ENCODE results near the gene FNDC3B. TPM values are rescaled to one million over a fixed set of nuclear protein-coding genes. Genes with fewer than 3 reads are reported as not detected.

Gene FNDC3B
- total RNA-seq, 1 donor from 2014 or later = 160 TPM

DNA sequence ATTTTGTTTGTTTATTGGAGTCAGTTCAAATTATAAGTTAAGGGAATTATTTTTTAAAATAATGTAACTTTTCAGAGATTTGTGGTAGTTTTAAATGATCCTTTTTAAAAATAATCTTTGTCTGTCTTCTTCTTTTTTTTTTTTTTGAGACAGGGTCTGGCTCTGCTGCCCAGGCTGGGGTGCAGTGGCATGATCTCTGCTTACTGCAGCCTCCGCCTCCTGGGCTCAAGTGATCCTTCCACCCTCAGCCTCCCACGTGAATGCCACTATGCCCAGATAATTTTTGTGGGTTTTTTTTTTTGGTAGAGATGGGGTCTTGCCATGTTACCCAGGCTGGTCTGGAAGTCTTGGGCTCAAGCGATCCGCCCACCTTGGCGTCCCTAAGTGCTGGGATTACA lies 12.6 kb downstream of the FNDC3B start:
- intact Hi-C loops (cut with DNase I) = no loop called here
- TF ChIP-seq, protein P1, sequence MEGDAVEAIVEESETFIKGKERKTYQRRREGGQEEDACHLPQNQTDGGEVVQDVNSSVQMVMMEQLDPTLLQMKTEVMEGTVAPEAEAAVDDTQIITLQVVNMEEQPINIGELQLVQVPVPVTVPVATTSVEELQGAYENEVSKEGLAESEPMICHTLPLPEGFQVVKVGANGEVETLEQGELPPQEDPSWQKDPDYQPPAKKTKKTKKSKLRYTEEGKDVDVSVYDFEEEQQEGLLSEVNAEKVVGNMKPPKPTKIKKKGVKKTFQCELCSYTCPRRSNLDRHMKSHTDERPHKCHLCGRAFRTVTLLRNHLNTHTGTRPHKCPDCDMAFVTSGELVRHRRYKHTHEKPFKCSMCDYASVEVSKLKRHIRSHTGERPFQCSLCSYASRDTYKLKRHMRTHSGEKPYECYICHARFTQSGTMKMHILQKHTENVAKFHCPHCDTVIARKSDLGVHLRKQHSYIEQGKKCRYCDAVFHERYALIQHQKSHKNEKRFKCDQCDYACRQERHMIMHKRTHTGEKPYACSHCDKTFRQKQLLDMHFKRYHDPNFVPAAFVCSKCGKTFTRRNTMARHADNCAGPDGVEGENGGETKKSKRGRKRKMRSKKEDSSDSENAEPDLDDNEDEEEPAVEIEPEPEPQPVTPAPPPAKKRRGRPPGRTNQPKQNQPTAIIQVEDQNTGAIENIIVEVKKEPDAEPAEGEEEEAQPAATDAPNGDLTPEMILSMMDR (IDR thresholded peaks at IDR 0.05) = no peak
- H3K4me1 ChIP-seq = peaks cover 35% of the 10 kb centered on the region
- no peak overlapping the region for H3K4me3 ChIP-seq
- ATAC-seq = no peak
- peaks cover 33% of the 10 kb centered on the region for H3K36me3 ChIP-seq
- no peaks in the 10 kb centered on the region for H3K27me3 ChIP-seq
- H3K9me3 ChIP-seq = no peaks in the 10 kb centered on the region
- no peak for DNase-seq
- H3K27ac ChIP-seq = no peak overlapping the region

DNA sequence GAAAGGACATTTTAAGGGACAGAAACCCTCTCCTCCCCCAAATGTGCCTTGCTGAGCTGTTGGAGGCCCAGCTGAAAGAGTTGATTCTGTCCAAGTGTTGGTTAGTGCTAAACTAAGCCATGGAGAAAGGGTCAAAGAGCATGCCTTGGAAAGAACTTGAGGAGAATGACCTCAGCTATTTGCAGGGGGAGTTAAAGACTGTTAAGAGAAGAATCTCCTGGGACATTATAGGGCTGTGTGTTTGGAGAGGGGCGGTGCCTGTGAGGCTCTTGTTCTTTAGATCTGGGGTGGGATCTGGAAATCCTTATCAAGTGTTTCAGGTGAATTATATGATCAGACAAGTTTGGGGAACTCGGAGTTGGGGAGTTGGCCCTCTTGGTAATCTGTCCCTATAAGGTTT lies 13.0 kb downstream of the FNDC3B start:
- Histone ChIP-seq H3K27ac (no peak overlapping the region), H3K9me3 (no peaks in the 10 kb centered on the region), H3K36me3 (peaks cover 33% of the 10 kb centered on the region), H3K4me3 (no peak overlapping the region), H3K4me1 (peaks cover 35% of the 10 kb centered on the region), H3K27me3 (no peaks in the 10 kb centered on the region)
- no peak for DNase-seq
- intact Hi-C loops (cut with DNase I) = no loop called here
- ATAC-seq = no peak
- TF ChIP-seq, protein P1 (IDR thresholded peaks at IDR 0.05) = no peak

DNA sequence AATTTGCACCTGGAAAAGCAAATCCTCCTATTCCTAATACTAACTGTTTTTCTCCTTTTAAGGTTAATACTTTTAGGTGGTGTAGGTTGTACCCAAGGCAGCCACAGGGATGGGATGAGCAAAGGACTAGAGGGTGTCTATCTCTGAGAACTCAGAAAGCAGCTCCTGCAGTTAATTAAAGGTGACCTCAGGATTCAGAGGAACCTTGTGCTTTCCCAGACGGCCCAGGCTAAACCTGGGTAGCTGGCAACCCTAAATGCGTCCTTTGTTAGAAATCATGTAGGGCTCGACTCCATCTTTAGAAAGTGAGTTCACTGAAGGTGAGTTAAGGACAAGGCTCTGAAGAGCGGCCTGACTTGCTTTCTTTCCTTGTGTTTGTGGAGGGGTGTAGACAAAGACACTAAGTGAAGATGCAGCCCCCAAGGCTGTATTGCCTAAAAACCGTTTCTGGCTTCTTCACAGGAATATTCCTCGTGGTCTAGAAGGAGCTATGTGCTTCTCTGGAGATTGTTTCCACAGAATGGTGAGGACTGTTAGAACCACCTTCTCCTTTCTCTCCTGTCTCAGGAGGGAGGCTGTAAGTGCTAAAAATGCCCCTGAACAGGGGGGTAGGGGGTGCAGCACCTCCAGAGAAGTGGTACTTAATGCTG lies 14.9 kb downstream of the FNDC3B start:
- ATAC-seq (no peak), DNase-seq (no peak)
- intact Hi-C loops (cut with DNase I) = no loop called here
- H3K36me3 ChIP-seq = peaks cover 33% of the 10 kb centered on the region
- H3K4me3 ChIP-seq = no peak overlapping the region
- peaks cover 38% of the 10 kb centered on the region for H3K4me1 ChIP-seq
- TF ChIP-seq, protein P1 (IDR thresholded peaks at IDR 0.05) = no peak
- H3K27ac ChIP-seq = no peak overlapping the region
- H3K27me3 ChIP-seq = no peaks in the 10 kb centered on the region
- no peaks in the 10 kb centered on the region for H3K9me3 ChIP-seq

DNA sequence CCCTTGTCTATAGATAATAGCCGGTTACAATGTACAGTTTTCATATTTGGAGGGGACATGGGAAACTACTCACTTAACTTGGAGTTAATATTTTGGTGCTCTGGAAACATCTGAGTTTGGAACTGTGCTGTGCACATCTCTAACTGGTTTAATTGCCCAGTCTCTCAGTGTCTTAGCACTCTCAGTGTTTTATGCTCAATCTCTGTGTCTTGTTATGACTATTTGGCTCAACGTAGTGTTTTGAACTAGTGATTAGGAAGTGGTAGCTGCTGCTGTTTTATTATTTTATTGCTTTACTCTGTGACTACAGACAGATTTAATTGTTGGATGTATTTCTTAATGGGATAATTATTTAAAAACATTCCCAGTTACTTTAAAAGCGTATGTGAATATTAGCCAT lies 17.0 kb downstream of the FNDC3B start:
- intact Hi-C loops (cut with DNase I) = no loop called here
- H3K36me3 ChIP-seq = peaks cover 16% of the 10 kb centered on the region
- DNase-seq (no peak), ATAC-seq (no peak)
- no peaks in the 10 kb centered on the region for H3K27me3 ChIP-seq
- H3K9me3 ChIP-seq = no peaks in the 10 kb centered on the region
- no peak overlapping the region for H3K27ac ChIP-seq
- no peak overlapping the region for H3K4me3 ChIP-seq
- TF ChIP-seq, protein P1 (IDR thresholded peaks at IDR 0.05) = no peak
- H3K4me1 ChIP-seq = peaks cover 58% of the 10 kb centered on the region

DNA sequence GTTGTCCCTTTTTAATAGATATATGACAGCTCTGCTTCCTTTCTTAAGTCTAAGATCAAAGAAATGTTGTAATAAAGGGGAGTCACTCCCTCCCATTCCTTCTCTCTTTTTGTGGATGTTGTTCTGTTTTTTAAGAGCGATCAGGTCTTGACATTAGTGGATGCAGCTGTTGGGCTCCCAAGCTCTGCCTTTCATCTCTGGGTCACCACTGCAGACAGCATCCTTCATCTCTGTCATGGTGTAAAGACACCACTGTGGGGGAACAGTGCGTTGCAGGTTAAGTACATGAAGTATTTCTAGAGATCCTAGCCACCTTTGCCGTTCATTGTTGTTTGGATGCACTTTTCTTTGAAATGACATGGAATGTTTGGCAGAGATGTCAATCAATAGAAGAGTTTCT lies 17.7 kb downstream of the FNDC3B start:
- TF ChIP-seq, protein P1 (IDR thresholded peaks at IDR 0.05) = no peak
- no peak for ATAC-seq
- Histone ChIP-seq H3K36me3 (peaks cover 10% of the 10 kb centered on the region), H3K4me1 (peaks cover 64% of the 10 kb centered on the region), H3K4me3 (no peak overlapping the region), H3K27ac (no peak overlapping the region), H3K27me3 (no peaks in the 10 kb centered on the region), H3K9me3 (no peaks in the 10 kb centered on the region)
- DNase-seq = no peak
- intact Hi-C loops (cut with DNase I) = no loop called here

Data from upper lobe of right lung (tissue), 1 donor.